ENCODE results near the gene DLX3.
A peak's percentile ranks its signal among the peaks of the same experiment; 100 is the strongest.

DLX3 gene

DNA sequence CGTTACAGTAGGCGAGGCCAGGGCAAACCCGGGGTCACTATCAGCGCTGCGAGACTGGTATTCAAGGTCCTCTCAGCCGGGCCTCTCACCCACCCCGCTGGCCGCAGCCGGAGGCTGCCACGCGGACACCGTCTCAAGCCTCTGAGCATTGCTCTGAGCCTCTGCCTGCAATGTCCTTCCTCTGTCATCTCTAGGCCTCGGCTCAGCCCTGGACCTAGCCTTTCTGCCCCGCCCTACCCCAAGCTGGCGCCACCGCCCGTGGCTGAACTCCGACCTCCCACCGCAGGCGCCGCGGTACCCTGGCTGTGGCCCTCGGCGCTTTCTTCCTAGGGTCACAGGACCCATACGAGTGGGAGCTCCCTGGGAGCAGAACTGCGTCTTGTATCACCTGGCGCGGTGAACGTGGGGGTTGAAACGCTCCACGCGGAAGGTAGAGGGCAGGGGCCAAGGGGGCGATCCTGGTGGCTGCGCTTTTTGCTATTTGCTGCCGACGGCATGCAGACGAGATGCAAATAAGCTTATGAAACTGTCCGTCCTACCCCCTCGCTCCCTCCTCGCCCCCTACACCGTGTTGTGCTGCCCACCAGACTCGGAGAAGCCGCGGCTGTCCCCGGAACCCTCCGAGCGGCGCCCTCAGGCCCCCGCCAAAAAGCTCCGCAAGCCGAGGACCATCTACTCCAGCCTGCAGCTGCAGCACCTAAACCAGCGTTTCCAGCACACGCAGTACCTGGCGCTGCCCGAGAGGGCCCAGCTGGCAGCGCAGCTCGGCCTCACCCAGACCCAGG lies 22.3 kb downstream of the DLX3 start:
- DNase-seq (ENCODE audit: low read depth): no peak

DNA sequence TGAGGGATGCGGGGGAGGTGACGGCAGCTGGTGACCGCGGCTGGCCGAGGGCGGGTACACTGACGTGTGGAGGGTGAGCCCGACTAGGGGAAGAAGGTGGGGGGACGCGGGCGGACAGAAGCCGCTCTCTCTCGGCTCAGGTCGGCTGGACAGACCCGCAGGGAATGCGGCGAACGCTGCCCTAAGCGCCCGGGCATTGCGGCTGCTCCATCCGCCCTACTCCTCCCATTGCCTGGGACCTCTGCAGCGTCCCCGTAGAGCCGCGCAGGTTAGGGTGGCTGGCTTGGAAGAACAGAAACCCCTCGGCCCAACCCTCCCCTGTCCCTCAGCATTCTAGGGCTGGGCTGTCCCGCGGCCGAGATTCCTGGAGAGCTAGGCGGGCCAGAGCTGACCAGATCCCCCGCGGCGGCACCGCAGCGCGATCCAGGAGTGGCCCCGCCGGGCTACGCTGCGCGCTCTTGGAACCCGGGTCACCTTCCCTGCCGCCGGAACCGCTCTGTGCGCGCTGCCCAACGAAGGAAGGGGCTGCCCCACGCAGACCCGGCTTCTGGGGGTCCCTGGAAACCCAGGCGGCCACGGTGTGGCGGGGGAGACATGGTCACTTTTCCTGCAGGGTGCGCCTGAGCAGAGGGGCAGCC lies 23.1 kb downstream of the DLX3 start:
- DNase-seq (ENCODE audit: low read depth): no peak

DNA sequence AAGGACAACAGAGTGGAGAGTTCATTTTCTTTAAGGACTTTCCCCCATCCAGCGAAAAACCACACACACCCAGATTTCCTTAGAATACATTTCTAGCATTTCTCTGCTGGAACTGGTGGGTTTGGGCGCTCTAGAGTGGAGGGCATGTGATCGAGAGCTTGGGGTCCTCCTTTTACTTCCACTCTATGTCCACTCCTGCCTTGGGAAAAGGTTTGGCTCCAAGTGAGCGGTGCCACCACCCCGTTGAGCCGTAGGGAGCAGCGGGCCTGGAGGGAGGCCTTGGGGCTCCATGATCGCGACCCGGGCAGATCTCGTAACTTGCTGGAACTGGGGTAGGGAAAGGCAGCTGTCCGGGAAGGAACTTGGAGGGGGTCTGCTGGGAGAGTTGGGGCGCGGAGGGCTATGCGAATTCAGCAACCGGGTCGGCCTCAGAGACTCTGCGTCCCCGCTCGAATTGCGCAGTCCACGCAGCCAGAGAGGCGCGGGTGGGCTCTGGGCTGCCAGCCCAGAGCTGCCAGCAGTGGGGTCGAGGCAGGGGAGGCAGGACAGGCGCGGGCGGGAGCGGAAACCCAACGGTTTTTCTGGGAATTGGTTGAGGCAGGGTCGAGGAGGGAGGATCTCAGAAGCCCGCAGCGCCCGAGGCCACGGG lies 23.7 kb downstream of the DLX3 start:
- DNase-seq (ENCODE audit: low read depth): no peak

DNA sequence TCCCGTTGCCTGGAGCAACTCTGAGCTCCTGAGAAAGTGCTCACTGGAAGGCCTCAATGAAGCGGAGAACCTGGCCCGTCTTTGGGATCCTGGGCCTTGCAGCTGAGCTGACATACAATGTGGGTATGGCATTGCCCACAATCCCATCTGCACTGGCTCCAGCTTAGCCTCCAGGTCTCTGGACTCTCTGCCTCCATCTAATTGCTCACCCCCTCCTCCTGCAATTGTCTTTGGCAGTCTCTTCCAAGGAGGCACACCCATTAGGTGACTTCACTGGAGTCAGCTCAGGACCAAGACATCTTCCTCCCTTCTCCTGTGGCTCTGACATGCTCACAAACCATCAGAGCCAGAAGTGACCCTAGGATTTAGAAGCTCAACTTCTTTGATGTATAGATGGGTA lies 24.5 kb downstream of the DLX3 start:
- no peak for DNase-seq (ENCODE audit: low read depth)

DNA sequence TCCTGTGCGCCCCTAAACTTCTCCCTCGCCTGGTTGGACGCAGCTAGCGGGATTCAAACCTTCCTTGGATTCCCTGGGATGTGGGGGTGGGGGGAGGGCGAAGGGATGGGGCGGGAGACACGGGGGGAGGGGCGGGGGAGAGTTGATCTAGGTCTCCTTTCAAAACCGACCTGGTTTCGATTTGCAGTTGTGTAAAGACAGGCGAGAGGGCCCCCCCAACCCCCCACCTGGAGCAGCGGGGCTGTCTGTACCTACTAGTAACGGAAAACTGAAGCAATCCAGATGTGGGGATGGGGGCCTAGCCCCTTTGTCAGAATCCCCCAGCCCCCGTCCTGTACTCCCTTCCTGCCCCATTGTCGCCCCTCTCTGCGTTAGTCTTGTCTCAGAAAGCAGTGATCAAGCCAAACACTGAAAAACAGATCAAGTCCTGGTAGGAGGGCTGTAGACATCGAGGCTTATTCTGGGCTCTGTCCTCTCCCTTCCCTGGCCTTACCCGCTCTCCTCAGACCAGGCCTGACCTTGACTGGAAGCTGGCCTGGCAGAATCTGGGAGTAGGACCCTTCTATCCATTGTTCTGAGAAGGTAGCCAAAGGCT lies 25.1 kb downstream of the DLX3 start:
- no peak for DNase-seq (ENCODE audit: low read depth)

DNA sequence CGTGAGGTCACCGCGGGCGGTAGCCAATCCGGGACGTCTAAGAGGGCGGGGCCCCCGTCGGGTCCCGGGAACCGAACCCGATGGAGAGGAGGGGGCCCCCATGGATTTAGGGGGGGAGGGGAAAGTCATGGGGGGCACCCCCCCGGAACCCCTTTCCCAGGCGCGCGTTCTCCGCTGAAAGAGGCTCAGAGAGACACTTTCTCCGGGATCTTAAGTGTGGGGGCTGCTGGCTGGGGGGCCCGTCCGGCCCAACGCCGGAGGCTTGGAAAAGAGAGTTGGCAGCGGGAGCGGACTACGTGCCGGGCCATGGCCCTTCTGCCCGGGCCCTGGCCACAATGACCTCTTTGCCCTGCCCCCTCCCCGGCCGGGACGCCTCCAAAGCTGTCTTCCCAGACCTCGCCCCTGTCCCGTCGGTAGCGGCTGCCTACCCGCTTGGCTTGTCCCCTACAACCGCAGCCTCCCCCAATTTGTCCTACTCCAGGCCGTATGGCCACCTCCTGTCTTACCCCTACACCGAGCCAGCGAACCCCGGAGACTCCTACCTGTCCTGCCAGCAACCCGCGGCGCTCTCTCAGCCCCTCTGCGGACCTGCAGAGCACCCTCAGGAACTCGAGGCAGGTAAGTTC lies 25.8 kb downstream of the DLX3 start, which contains the start of gene DLX4:
TSS of gene DLX4 (plus strand) at position 57 of the 626 bp plus-strand sequence. CDS start at position 336, 279 bp downstream.
- no peak for DNase-seq (ENCODE audit: low read depth)

DNA sequence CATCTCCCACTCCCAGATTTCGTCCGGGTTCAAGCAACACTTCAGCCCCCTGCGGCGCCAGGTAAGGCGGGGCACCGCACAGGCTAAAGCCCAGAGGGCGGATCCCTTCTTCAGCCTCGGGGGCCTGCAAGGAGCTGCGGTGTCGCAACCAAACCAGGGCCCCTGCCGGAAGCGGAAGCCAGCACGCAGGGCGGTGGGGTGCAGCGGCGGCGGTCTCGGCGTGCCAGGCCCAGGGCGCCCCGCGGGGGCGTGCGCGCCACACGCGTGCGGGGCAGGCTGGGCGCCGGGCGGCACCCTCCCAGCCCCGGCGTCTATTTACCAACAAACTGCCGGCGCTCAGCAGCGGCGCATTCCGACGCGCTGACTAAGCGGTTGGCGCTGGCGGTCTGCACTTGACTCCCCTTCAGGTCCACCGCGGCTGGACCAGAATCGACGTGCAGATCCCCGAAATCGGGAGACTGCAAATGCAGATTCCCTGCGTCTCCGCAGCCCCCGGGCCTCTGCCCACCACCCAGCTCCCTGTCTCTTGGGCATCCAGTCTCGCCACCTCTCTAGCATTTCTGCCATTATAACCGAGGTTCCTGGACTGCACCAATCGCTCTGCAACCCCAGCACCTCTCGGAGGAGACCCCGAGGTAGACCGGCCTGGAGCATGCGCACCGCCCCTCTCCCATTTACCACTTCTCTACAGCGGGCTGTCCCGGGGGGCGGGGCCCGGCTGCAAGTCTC lies 26.5 kb downstream of the DLX3 start:
- peak; percentile 71 for DNase-seq (ENCODE audit: low read depth)

DNA sequence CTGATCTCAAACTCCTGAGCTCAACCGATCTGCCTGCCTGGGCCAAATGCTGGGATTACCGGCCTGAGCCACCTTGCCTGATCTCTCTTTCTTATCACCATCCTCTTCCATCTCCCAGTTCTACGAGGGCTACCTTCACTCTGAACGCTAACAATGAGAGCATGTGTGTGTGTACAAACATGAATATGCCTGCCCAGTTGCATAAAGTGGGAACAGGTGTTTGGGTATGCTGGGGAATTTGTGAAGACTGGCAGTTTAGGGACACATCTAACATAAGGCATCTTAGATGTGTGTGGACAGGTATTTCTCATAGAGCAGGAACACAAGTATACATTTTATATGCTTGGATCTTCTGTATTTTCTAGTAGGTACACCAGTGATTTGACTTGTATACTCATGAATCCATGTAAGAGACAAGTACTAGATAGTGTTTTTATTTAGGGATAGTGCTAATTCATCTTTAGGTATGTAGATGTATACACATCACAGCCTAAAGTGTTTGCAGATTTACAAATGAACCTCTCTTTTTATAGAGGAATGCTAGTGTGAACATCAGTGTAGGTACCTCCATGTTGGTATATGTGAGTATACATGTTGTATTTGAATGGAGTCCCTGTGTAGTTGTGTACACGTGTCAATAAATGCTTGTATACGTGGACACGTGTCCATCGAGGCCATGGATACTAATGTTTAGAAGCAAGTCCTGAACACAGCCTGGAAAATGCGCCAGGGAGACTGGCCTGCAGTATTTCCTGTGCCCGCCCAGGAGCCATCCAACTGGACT lies 27.2 kb downstream of the DLX3 start:
- no peak for DNase-seq (ENCODE audit: low read depth)

DNA sequence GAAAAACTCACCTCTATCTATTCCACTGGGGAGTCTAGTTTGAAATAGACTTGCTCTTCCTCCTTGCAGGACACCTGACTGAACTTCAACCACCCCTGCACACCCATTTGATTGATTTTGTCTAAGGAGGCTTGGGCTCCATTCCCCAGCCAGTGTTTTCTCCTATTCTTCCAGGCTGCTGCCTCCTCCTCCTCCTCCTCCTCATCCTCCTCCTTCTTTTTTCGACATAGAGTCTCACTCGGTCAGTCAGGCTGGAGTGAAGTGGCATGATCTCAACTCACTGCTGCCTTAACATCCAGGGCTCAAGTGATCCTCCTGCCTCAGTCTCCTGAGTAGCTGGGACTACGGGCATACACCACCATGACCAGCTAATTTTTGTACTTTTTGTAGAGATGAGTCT lies 27.8 kb downstream of the DLX3 start:
- no peak for DNase-seq (ENCODE audit: low read depth)

DNA sequence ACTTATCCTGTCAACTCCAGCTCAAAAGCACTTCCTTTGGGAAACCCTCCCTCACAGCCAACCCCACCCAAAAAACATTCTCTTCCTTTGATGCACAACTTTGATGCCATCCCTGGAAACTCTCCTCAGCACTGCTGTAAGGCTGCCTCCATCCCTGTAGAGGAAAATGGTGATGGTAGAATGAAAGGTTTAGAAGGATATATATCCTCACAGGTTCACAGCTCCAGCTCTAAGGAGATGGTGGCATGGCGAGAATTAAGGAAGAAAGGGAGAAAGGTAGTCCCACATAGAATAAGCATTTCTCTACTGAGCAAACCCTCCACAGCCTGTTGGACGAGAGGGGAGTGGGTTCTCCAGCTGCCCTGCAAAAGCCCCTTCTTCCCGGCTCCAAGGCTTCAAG lies 28.3 kb downstream of the DLX3 start:
- no peak for DNase-seq (ENCODE audit: low read depth)

DNA sequence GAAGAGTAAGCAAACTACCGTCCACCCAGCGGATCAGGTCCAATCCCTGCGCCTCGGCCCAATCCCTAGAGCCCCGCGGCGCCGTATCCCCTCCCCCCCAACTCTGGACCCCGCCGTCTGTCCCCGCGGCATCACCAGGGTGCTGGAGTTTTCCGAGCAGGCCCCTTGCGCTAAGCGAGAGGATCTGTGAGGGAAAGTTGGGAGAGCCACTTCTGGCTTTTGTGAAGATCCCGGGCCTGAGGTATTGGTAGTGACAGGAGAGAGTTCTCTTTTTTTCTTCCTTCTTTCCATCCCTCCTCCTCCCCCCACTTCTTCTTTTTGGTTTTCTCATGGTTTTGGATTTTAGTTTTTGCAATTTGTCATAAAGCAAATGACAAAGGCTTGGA lies 29.5 kb downstream of the DLX3 start:
- no peak for DNase-seq (ENCODE audit: low read depth)

DNA sequence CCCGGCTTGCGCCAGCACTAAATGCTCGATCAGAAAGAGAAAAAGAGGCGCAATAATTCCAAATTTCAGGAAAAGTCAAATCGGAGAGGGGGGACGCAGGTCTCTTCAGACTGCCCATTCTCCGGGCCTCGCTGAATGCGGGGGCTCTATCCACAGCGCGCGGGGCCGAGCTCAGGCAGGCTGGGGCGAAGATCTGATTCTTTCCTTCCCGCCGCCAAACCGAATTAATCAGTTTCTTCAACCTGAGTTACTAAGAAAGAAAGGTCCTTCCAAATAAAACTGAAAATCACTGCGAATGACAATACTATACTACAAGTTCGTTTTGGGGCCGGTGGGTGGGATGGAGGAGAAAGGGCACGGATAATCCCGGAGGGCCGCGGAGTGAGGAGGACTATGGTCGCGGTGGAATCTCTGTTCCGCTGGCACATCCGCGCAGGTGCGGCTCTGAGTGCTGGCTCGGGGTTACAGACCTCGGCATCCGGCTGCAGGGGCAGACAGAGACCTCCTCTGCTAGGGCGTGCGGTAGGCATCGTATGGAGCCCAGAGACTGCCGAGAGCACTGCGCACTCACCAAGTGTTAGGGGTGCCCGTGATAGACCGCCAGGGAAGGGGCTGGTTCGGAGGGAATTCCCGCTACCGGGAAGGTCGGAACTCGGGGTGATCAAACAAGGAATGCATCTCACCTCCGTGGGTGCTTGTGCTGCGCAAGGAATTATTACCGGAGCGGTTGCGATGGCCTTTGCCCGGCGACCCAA lies 30.1 kb downstream of the DLX3 start:
- DNase-seq (ENCODE audit: low read depth): peak; percentile 18

DNA sequence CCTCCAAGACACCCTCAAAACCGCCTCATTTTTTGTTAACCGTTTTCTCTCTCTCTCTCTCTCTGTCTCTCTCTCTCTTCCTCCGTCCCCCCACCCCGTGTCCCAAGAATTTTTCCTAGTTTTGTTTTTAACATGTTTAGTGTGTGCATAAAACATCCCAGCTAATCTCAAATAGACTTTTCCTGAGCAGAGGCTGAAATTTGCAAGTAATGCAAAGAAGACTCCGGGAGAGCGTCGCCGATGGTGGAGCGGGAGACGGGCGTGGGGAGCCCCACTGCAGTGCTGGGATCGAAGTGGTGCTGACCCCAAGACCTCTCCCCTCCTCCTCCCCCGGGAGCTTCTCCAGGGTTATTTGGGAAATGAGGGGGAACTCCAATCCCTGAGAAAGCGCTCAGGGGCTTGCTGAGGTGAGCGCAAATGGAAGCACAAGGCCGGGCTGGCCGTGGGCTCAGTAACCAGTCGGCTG lies 30.7 kb downstream of the DLX3 start:
- no peak for DNase-seq (ENCODE audit: low read depth)

DNA sequence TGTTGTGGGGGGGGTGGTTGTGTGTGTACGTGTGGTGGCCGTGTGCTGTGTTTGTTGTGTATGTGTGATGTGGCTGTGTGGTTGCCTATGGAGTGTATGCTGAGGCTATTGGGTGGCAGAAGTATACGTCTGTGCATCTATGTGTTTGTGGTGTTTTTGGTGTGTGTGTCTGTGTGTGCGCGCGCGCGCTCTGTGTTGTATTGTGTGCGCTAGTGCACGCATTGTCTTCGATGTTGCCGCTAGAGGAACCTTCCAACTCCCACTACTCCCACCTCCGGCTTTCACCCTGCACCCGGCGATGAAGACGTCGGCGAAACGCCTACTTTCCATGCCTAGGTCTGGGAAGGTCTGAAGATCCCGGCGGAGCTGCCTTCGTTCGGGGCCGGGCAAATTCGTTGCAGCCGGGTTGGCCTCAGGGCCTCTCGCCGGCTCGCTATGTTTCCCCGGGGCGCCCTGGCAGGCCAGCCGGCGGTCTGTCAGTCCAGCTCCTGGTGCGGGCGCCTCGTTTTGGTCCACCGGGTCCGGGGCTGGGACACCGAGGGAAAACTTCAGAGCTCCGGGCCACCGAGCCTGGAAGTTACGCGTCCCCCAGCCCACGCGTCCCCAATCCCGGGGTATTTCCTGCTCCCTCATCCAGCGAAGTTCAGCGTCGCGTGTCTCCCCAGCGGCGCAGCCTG lies 31.3 kb downstream of the DLX3 start:
- no peak for DNase-seq (ENCODE audit: low read depth)

DNA sequence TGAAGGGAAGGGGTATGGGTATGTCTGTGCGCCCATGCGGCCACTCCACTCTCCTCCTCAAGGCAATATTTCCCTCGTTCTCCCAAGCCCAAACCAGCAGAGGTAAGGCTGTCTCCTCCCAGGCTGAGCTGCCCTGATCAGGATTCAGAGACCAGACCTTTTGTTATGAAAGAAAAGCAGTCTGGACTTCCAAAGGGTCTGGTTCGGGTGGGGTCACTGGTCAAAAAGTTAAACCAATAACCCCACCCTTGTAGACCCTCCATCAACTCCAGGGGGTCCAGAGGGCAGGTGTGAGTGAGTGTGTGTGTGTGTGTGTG lies 31.8 kb downstream of the DLX3 start:
- DNase-seq (ENCODE audit: low read depth): no peak

DNA sequence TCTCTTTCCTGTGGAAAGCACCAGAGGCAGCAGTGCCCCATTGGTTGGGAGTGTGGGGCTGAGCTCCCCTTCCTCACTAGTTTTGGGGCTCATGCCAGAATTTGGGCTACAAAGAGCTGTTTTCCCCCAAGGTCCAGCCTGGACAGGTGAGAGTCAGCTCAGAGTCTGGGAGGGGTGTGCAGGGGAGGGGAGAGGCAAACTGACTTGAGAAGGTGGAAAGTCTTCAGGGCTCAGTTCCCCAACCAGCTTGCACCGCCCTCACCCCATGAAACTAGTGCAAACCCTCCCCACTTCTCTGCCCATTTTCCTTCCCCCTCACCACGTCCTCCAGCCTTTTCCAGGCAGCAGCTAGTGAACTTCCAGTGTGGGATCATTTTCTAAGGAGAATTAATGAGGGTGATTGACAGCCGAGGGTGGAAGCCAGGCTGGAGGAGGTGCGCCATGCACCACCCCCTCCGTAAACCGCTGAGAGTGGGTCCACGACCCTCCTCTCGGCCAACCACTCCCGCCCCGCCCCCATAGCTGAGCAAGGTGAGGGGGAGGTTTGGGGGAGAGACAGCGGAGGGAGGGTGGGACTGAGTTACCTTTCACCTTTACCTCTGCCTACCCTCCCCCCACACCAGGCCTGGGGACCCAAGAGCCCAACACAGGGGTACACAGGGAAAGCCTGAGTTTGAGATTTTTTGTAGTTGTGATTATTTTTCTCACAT lies 32.3 kb downstream of the DLX3 start:
- DNase-seq (ENCODE audit: low read depth): no peak

DNA sequence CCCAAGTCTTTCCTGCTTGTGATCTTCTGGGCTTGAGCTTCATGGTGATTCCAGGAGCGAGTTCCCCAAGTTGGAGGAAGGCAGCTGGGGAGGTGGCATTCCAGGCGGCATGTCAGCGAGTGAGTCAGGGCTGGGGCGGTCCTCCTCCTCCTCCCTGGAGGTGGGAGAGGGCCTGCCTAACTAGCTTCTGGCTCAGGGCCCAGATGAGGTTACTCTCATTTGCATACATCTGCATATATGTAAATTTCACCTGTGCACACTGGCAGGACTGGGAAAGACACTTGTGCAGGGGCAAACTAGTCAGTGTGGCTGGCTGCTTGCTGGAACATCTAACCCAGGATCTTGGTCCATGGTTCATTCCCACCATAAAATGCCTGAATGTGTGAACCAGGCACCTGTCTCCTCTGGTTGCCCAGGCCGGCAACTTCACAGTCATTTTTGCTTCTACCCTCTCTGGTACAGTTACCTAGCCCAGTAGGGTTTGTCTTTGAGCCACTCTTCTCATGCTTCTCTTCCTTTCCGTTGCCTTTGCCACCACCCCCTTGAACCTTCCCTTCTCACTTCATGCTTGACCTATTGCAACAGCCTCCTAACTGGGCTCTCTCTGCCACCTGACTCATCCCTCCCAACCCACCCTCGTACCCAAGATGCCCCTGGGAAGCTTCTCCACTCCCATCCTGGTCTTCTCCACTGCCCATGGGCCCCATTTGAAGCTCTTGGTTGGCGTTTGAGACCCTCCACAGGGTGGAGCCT lies 35.7 kb downstream of the DLX3 start:
- DNase-seq (ENCODE audit: low read depth): no peak

DNA sequence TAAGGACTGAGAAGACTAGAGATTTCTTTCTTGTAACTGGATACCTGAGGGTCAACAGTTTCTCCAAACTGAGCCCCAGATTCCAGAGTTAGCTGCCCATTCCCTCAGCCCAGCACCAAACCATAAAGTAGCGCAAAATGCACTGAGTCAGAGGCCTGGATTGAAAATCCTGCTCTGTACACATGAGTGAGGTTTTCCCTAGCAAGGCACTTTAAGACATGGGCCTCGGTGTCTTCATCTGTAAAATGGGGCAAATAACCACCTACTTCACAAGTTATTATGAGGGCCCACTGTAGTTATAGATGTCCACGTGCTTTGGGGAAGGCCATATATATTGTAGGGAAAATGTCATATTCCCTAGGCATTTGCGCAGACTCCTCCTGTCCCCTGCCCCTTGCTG lies 36.3 kb downstream of the DLX3 start:
- DNase-seq (ENCODE audit: low read depth): no peak

All from activated T-cell treated with anti-CD3 and anti-CD28 coated beads for 48 hours (primary cell).